Endothelial cell of umbilical vein (primary cell): ENCODE measurements around the gene SYT17. TPM values are rescaled to one million over a fixed set of nuclear protein-coding genes. Genes with fewer than 3 reads are reported as not detected.

ENCODE experiments used
- BruUV-seq: library from RNA; stranded (reverse); fragments of 400-500 nt; replicated peaks from 2 replicates; lab custom pipeline; 2021; lab: Mats Ljungman, UMichigan
- CTCF ChIA-PET: fragments of 300-600, 350-600 bp; sonication (Branson Sonifier 250); formaldehyde crosslinking; loops from one replicate; lab custom pipeline; 2021; ENCODE audit warnings: antibody characterized with exemption, inconsistent platforms; lab: Charles Lee
- POLR2A ChIA-PET: fragments of 300-600, 350-600 bp; sonication (Branson Sonifier 250); formaldehyde crosslinking; loops from one replicate; lab custom pipeline; 2021; ENCODE audit warnings: antibody characterized with exemption, inconsistent platforms; lab: Charles Lee
- DNase-seq: peaks from one replicate; pipeline ENCODE4 v3.0.0-alpha.2; 2011; ENCODE audit warnings: low read depth, low spot score
- FAIRE-seq: peaks from 2 replicates; lab custom pipeline; 2011; peaks lifted over from hg19 to GRCh38; lab: Jason Lieb, UNC
- H2AFZ ChIP-seq: 2 replicates; pipeline ENCODE4 v1.6.0; 2012; ENCODE audit warnings: low read depth, low read length, control low read depth, inconsistent platforms
- H3K27ac ChIP-seq: 2 replicates; pipeline ENCODE4 v1.5.1; 2011; ENCODE audit warnings: low read depth, mild to moderate bottlenecking, control low read depth, low read length, moderate library complexity; ENCODE audit not compliant: insufficient read depth
- H3K27me3 ChIP-seq, 2 experiments: 2 replicates each; pipeline versions ENCODE4 v1.6.0 to v1.6.1; 2011; ENCODE audit warnings: low read length in 2 of 2, mixed read lengths in 1 of 2; ENCODE audit not compliant: control insufficient read depth in 2 of 2, insufficient read depth in 2 of 2
- H3K36me3 ChIP-seq, 2 experiments: 2 replicates in 1 of 2; 3 replicates in 1 of 2; pipeline ENCODE4 v1.5.1; 2011; ENCODE audit warnings: low read length in 2 of 2, mild to moderate bottlenecking in 1 of 2, moderate library complexity in 1 of 2; ENCODE audit not compliant: control insufficient read depth in 2 of 2, insufficient read depth in 2 of 2; ENCODE audit errors: extremely low read depth in 1 of 2
- H3K4me1 ChIP-seq: 3 replicates; pipeline ENCODE4 v1.5.1; 2011; ENCODE audit warnings: mild to moderate bottlenecking, low read length; ENCODE audit not compliant: control insufficient read depth, insufficient read depth; ENCODE audit errors: extremely low read depth
- H3K4me2 ChIP-seq: 2 replicates; pipeline ENCODE4 v1.6.1; 2011; ENCODE audit warnings: low read length, control low read depth, mixed read lengths; ENCODE audit not compliant: insufficient read depth
- H3K4me3 ChIP-seq, 3 experiments: fragments of 200-600 bp in 1 of 3; sonication (generic), shearing (Covaris generic) in 1 of 3; replicated peaks in 1 of 3; 2 replicates each; pipeline ENCODE4 v1.5.1; 2011 to 2016; ENCODE audit warnings: control low read depth in 3 of 3, low read length in 3 of 3, mild to moderate bottlenecking in 2 of 3, inconsistent platforms in 1 of 3, low read depth in 1 of 3, moderate library complexity in 1 of 3; ENCODE audit not compliant: insufficient read depth in 1 of 3
- H3K79me2 ChIP-seq: 2 replicates; pipeline ENCODE4 v1.6.0; 2012; ENCODE audit warnings: low read length, inconsistent platforms; ENCODE audit not compliant: control insufficient read depth, insufficient read depth
- H3K9ac ChIP-seq: replicated peaks from 2 replicates; pipeline ENCODE3; 2011; ENCODE audit warnings: low read length, control low read depth; ENCODE audit not compliant: insufficient read depth; ENCODE audit errors: extremely low read depth
- H3K9me1 ChIP-seq: replicated peaks from 3 replicates; pipeline ENCODE4 v1.6.0; 2011; ENCODE audit warnings: mild to moderate bottlenecking, low read length; ENCODE audit not compliant: control insufficient read depth, insufficient read depth; ENCODE audit errors: extremely low read depth
- H3K9me3 ChIP-seq: replicated peaks from 2 replicates; pipeline ENCODE4 v1.5.1; 2012; ENCODE audit warnings: low read length, inconsistent platforms; ENCODE audit not compliant: control insufficient read depth, insufficient read depth
- H4K20me1 ChIP-seq: replicated peaks from 2 replicates; pipeline ENCODE3; 2011; ENCODE audit warnings: mild to moderate bottlenecking, low read length; ENCODE audit not compliant: control insufficient read depth, insufficient read depth; ENCODE audit errors: extremely low read depth
- CTCF ChIP-seq, 2 donors: IDR thresholded peaks; 1 replicate in 1 of 2; 2 replicates in 1 of 2; pipeline ENCODE4 v1.5.1; 2011; ENCODE audit warnings: low read length in 2 of 2, mild to moderate bottlenecking in 2 of 2, moderate library complexity in 2 of 2, control low read depth in 1 of 2, inconsistent platforms in 1 of 2, low read depth in 1 of 2; ENCODE audit not compliant: insufficient read depth in 1 of 2; ENCODE audit errors: extremely low read depth in 1 of 2
- EZH2 ChIP-seq: IDR thresholded peaks from 2 replicates; pipeline ENCODE4 v1.6.1; 2012; ENCODE audit warnings: borderline replicate concordance, low read depth, mild to moderate bottlenecking, moderate library complexity, low read length, inconsistent platforms; ENCODE audit not compliant: severe bottlenecking
- FOS ChIP-seq: IDR thresholded peaks from 2 replicates; pipeline ENCODE4 v1.6.1; 2011; ENCODE audit warnings: mild to moderate bottlenecking, low read length, moderate library complexity, borderline replicate concordance; ENCODE audit not compliant: insufficient read depth
- GATA2 ChIP-seq: IDR thresholded peaks from 2 replicates; pipeline ENCODE4 v1.7.0; 2011; ENCODE audit warnings: low read depth, mild to moderate bottlenecking, moderate library complexity, mixed read lengths, low read length; ENCODE audit not compliant: insufficient read length, insufficient read depth
- JUN ChIP-seq: IDR thresholded peaks from 2 replicates; pipeline ENCODE4 v1.6.1; 2011; ENCODE audit warnings: borderline replicate concordance, low read depth; ENCODE audit not compliant: insufficient read length, insufficient read depth
- MAX ChIP-seq: IDR thresholded peaks from 2 replicates; pipeline ENCODE4 v1.6.1; 2011; ENCODE audit not compliant: insufficient read depth, insufficient read length
- MYC ChIP-seq: IDR thresholded peaks from one replicate; pipeline ENCODE4 v1.6.1; 2011; ENCODE audit warnings: mild to moderate bottlenecking, low read depth, low read length
- POLR2A ChIP-seq: IDR thresholded peaks from 2 replicates; pipeline ENCODE4 v1.6.1; 2012; ENCODE audit warnings: low read depth, mild to moderate bottlenecking, control low read depth, low read length
- POLR2AphosphoS5 ChIP-seq: IDR thresholded peaks from 2 replicates; pipeline ENCODE4 v1.6.1; 2012; ENCODE audit warnings: low read depth, mild to moderate bottlenecking, control low read depth, low read length, moderate library complexity; ENCODE audit not compliant: insufficient read depth
- dilution Hi-C: fragments of 300-500 bp; cut with MboI; formaldehyde crosslinking; loops from one replicate; pipeline ENCODE4 v1.15.0; 2019; ENCODE audit warnings: low sequenced_read_pairs; ENCODE audit not compliant: extremely low pct_ligation_motif_present
- intact Hi-C: fragments of 100-400 bp; cut with micrococcal nuclease; formaldehyde crosslinking; loops from one replicate; pipeline ENCODE4 v1.10.0; 2022
- polyA plus RNA-seq, 4 experiments: library from polyadenylated mRNA; depleted of rRNA in 3 of 4; stranded (reverse) in 3 of 4; unstranded in 1 of 4; fragments of >200 nt; gene quantifications; 2 replicates each; pipeline versions ENCODE4 v1.2.1 to v1.2.3, GENCODE V29; 2011 to 2012; ENCODE audit warnings: missing spikeins in 1 of 4
- total RNA-seq: library from RNA; stranded (reverse); gene quantifications from 2 replicates; pipeline ENCODE4 v1.2.3, GENCODE V29; 2021

Gene SYT17
- total and polyA plus RNA-seq, 2 donors (not counting 3 experiments of a cell fraction or from before 2014, with no cell fraction given) = 1.9 to 4.2 TPM

- dilution Hi-C loops = no loop called here
- FAIRE-seq (no peak), DNase-seq (no peak)
- H3K27me3 ChIP-seq = no peaks in the 10 kb centered on the region
- H3K79me2 ChIP-seq = no peaks in the 10 kb centered on the region
- H3K4me2 ChIP-seq = no peak overlapping the region
- H3K4me1 ChIP-seq = peaks cover 19% of the 10 kb centered on the region
- no peak overlapping the region for H3K9ac ChIP-seq
- no peaks in the 10 kb centered on the region for H3K9me1 ChIP-seq
- ChIA-PET POLR2A (no interaction called here), CTCF (interaction anchor here (0.8 to 2.4 kb wide), 5 partner anchors 17 to 366 kb away, joined by 3 to 7 read pairs (median 3); no protein-coding TSS in a partner anchor)
- H3K36me3 ChIP-seq = no peaks in the 10 kb centered on the region
- intact Hi-C loops = no loop called here
- no peak overlapping the region for H3K27ac ChIP-seq
- BruUV-seq = no TSS peak
- no peaks in the 10 kb centered on the region for H4K20me1 ChIP-seq
- H3K4me3 ChIP-seq = no peak overlapping the region
- H2AFZ ChIP-seq = no peak overlapping the region
- no peak for TF ChIP-seq POLR2AphosphoS5
- no peak for TF ChIP-seq GATA2
- no peak for TF ChIP-seq MAX
- no peak for TF ChIP-seq MYC
- TF ChIP-seq FOS = no peak
- TF ChIP-seq POLR2A = no peak
- TF ChIP-seq JUN = no peak
- no peak for TF ChIP-seq CTCF (IDR thresholded peaks at IDR 0.05; ENCODE audit: extremely low read depth in 1 of 2, insufficient read depth in 1 of 2, low read depth in 1 of 2, low read length in 2 of 2)
- TF ChIP-seq EZH2 = no peak
- H3K9me3 ChIP-seq = no peaks in the 10 kb centered on the region
These were observed 32.1 kb upstream of the SYT17 start for GRCh38 chr16:19135896-19136438.
